SK-N-SH treated with all-trans-retinoic acid at 6 μM for 48 hours (cell line): ENCODE data around the gene TMEM203.

ENCODE experiments used
- ATAC-seq: fragments of 200-7000 bp; cut with Tn5 transposase; 3 replicates; pipeline ENCODE4 v1.9.1; 2020; ENCODE audit warnings: mild to moderate bottlenecking, moderate library complexity
- ARNTL ChIP-seq: fragments of 450-650 bp; formaldehyde crosslinking; IDR thresholded peaks from 2 replicates; pipeline ENCODE4 v1.5.0; 2020; ENCODE audit warnings: low read depth, mild to moderate bottlenecking, moderate library complexity, borderline replicate concordance
- BACH2 ChIP-seq: fragments of 250-450 bp; sonication (Bioruptor Pico); IDR thresholded peaks from 2 replicates; pipeline ENCODE4 v1.9.0; 2021; ENCODE audit warnings: mild to moderate bottlenecking, borderline replicate concordance
- ESRRG ChIP-seq: fragments of 250-450 bp; sonication (Bioruptor Pico); IDR thresholded peaks from 2 replicates; pipeline ENCODE4 v1.6.1; 2021; ENCODE audit warnings: mild to moderate bottlenecking
- GLIS3 ChIP-seq: fragments of 250-450 bp; sonication (Bioruptor Pico); IDR thresholded peaks from 2 replicates; pipeline ENCODE4 v1.5.0; 2020; ENCODE audit warnings: mild to moderate bottlenecking, moderate library complexity
- ISL1 ChIP-seq: fragments of 250-450 bp; sonication (Bioruptor Pico); IDR thresholded peaks from 2 replicates; pipeline ENCODE4 v2.1.2; 2022; ENCODE audit warnings: mild to moderate bottlenecking, moderate library complexity
- OSR1 ChIP-seq: fragments of 250-450 bp; sonication (Bioruptor Pico); IDR thresholded peaks from 2 replicates; pipeline ENCODE4 v1.8.0; 2022; ENCODE audit warnings: moderate library complexity, mild to moderate bottlenecking, inconsistent platforms
- PPARA ChIP-seq: fragments of 250-450 bp; sonication (Bioruptor Pico); IDR thresholded peaks from 2 replicates; pipeline ENCODE4 v1.5.0; 2020; ENCODE audit warnings: mild to moderate bottlenecking, borderline replicate concordance
- RARB ChIP-seq: fragments of 250-450 bp; sonication (Bioruptor Pico); IDR thresholded peaks from 2 replicates; pipeline ENCODE4 v1.8.0; 2021; ENCODE audit warnings: mild to moderate bottlenecking, moderate library complexity
- TOX ChIP-seq: fragments of 250-450 bp; sonication (Bioruptor Pico); IDR thresholded peaks from 2 replicates; pipeline ENCODE4 v1.8.0; 2021; ENCODE audit warnings: mild to moderate bottlenecking, moderate library complexity, borderline replicate concordance
- ZC3H10 ChIP-seq: fragments of 250-450 bp; sonication (Bioruptor Pico); IDR thresholded peaks from 2 replicates; pipeline ENCODE4 v1.5.1; 2021; ENCODE audit warnings: mild to moderate bottlenecking, moderate library complexity
- ZFP3 ChIP-seq: fragments of 250-450 bp; sonication (Bioruptor Pico); IDR thresholded peaks from 2 replicates; pipeline ENCODE4 v1.5.0; 2020; ENCODE audit warnings: mild to moderate bottlenecking, moderate library complexity
- ZFP30 ChIP-seq: fragments of 450-650 bp; formaldehyde crosslinking; IDR thresholded peaks from 2 replicates; pipeline ENCODE4 v1.5.0; 2022; ENCODE audit warnings: mild to moderate bottlenecking, moderate library complexity
- ZNF565 ChIP-seq: fragments of 450-650 bp; formaldehyde crosslinking; conservative IDR thresholded peaks from 2 replicates; pipeline ENCODE4 v1.5.0; 2020; ENCODE audit warnings: low read depth, mild to moderate bottlenecking, moderate library complexity
- ZNF70 ChIP-seq: fragments of 450-650 bp; formaldehyde crosslinking; IDR thresholded peaks from 2 replicates; pipeline ENCODE4 v1.5.0; 2020; ENCODE audit warnings: mild to moderate bottlenecking, moderate library complexity
- ZNF8 ChIP-seq: fragments of 450-650 bp; formaldehyde crosslinking; IDR thresholded peaks from 2 replicates; pipeline ENCODE4 v1.5.0; 2020; ENCODE audit warnings: mild to moderate bottlenecking, moderate library complexity
- TF ChIP-seq, protein P1 (sequence below): fragments of 250-450 bp; sonication (Bioruptor Pico); IDR thresholded peaks from 2 replicates; pipeline ENCODE4 v1.5.1; 2021; ENCODE audit warnings: mild to moderate bottlenecking, moderate library complexity
- TF ChIP-seq, protein P2 (sequence below): fragments of 250-450 bp; sonication (Bioruptor Pico); IDR thresholded peaks from 2 replicates; pipeline ENCODE4 v1.8.0; 2020; ENCODE audit warnings: mild to moderate bottlenecking, moderate library complexity, borderline replicate concordance
- TF ChIP-seq, protein P3 (sequence below): fragments of 250-450 bp; sonication (Bioruptor Pico); IDR thresholded peaks from 2 replicates; pipeline ENCODE4 v1.5.0; 2020; ENCODE audit warnings: mild to moderate bottlenecking, moderate library complexity
- TF ChIP-seq, protein P4 (sequence below): fragments of 250-450 bp; sonication (Bioruptor Pico); IDR thresholded peaks from 2 replicates; pipeline ENCODE4 v1.5.1; 2020; ENCODE audit warnings: low read depth, mild to moderate bottlenecking, moderate library complexity

The TMEM203 gene

DNA sequence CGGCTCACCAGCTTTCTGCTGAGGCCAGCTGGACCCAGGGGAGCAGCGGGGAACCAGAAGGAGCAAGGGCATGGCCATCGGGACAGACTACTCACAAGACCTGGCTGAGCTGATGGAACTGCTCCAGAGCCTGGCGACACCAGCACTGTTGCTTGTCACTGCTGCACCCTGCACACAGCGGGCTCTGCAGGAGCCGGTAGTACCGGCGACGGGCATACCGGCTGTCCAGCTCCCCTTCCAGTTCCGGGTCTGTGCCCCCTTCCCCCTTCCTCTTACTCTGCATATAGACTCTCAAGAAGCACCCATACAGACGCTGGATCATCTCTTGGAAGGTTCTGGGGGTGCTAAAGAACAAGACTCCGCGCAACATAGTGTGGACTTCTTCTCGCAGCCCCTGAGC is 18.1 kb downstream of the TMEM203 start (continued):
- TF ChIP-seq, protein P1, sequence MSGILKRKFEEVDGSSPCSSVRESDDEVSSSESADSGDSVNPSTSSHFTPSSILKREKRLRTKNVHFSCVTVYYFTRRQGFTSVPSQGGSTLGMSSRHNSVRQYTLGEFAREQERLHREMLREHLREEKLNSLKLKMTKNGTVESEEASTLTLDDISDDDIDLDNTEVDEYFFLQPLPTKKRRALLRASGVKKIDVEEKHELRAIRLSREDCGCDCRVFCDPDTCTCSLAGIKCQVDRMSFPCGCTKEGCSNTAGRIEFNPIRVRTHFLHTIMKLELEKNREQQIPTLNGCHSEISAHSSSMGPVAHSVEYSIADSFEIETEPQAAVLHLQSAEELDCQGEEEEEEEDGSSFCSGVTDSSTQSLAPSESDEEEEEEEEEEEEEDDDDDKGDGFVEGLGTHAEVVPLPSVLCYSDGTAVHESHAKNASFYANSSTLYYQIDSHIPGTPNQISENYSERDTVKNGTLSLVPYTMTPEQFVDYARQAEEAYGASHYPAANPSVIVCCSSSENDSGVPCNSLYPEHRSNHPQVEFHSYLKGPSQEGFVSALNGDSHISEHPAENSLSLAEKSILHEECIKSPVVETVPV: no peak
- TF ChIP-seq OSR1 (CRISPR knock-in tag): no peak
- no peak for TF ChIP-seq BACH2 (CRISPR knock-in tag)
- TF ChIP-seq ZC3H10: no peak
- no peak for TF ChIP-seq ZFP3 (CRISPR knock-in tag)
- TF ChIP-seq ZFP30 (CRISPR knock-in tag): no peak
- TF ChIP-seq, all 23 proteins: peak for 0

DNA sequence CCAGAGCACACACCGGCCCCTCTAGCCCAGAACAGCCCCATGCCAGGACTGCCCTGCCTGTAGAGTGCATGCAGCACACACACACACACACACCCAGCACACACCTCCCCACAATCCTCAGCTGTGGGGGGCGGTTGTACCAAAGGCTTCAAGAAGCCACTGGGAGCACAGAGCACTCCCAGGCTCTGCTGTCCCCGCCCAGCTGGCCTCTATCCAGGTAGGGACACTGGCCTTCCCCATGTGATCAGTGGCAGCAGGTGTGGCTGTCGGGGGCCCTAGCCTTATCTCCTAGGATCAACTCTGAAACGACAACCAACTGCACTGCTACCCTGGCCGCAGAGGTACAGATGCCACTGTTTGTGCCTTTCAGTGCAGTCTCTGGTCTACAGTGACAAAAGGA is 19.1 kb downstream of the TMEM203 start:
- TF ChIP-seq ARNTL (CRISPR knock-in tag) (no peak), BACH2 (CRISPR knock-in tag) (no peak), ZFP30 (CRISPR knock-in tag) (no peak), ZFP3 (CRISPR knock-in tag) (no peak), OSR1 (CRISPR knock-in tag) (no peak), RARB (CRISPR knock-in tag) (no peak), ISL1 (CRISPR knock-in tag) (no peak), ZNF8 (CRISPR knock-in tag) (no peak), ESRRG (CRISPR knock-in tag) (no peak), ZNF70 (CRISPR knock-in tag) (no peak), PPARA (no peak), TOX (CRISPR knock-in tag) (no peak), ZNF565 (CRISPR knock-in tag) (no peak)
- TF ChIP-seq, protein P2, sequence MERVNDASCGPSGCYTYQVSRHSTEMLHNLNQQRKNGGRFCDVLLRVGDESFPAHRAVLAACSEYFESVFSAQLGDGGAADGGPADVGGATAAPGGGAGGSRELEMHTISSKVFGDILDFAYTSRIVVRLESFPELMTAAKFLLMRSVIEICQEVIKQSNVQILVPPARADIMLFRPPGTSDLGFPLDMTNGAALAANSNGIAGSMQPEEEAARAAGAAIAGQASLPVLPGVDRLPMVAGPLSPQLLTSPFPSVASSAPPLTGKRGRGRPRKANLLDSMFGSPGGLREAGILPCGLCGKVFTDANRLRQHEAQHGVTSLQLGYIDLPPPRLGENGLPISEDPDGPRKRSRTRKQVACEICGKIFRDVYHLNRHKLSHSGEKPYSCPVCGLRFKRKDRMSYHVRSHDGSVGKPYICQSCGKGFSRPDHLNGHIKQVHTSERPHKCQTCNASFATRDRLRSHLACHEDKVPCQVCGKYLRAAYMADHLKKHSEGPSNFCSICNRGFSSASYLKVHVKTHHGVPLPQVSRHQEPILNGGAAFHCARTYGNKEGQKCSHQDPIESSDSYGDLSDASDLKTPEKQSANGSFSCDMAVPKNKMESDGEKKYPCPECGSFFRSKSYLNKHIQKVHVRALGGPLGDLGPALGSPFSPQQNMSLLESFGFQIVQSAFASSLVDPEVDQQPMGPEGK (CRISPR knock-in tag): no peak
- TF ChIP-seq, protein P3, sequence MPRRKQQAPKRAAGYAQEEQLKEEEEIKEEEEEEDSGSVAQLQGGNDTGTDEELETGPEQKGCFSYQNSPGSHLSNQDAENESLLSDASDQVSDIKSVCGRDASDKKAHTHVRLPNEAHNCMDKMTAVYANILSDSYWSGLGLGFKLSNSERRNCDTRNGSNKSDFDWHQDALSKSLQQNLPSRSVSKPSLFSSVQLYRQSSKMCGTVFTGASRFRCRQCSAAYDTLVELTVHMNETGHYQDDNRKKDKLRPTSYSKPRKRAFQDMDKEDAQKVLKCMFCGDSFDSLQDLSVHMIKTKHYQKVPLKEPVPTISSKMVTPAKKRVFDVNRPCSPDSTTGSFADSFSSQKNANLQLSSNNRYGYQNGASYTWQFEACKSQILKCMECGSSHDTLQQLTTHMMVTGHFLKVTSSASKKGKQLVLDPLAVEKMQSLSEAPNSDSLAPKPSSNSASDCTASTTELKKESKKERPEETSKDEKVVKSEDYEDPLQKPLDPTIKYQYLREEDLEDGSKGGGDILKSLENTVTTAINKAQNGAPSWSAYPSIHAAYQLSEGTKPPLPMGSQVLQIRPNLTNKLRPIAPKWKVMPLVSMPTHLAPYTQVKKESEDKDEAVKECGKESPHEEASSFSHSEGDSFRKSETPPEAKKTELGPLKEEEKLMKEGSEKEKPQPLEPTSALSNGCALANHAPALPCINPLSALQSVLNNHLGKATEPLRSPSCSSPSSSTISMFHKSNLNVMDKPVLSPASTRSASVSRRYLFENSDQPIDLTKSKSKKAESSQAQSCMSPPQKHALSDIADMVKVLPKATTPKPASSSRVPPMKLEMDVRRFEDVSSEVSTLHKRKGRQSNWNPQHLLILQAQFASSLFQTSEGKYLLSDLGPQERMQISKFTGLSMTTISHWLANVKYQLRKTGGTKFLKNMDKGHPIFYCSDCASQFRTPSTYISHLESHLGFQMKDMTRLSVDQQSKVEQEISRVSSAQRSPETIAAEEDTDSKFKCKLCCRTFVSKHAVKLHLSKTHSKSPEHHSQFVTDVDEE (CRISPR knock-in tag): no peak
- TF ChIP-seq, protein P4, sequence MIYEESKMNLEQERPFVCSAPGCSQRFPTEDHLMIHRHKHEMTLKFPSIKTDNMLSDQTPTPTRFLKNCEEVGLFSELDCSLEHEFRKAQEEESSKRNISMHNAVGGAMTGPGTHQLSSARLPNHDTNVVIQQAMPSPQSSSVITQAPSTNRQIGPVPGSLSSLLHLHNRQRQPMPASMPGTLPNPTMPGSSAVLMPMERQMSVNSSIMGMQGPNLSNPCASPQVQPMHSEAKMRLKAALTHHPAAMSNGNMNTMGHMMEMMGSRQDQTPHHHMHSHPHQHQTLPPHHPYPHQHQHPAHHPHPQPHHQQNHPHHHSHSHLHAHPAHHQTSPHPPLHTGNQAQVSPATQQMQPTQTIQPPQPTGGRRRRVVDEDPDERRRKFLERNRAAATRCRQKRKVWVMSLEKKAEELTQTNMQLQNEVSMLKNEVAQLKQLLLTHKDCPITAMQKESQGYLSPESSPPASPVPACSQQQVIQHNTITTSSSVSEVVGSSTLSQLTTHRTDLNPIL (CRISPR knock-in tag): no peak
- TF ChIP-seq, protein P1: no peak
- no peak for ATAC-seq

DNA sequence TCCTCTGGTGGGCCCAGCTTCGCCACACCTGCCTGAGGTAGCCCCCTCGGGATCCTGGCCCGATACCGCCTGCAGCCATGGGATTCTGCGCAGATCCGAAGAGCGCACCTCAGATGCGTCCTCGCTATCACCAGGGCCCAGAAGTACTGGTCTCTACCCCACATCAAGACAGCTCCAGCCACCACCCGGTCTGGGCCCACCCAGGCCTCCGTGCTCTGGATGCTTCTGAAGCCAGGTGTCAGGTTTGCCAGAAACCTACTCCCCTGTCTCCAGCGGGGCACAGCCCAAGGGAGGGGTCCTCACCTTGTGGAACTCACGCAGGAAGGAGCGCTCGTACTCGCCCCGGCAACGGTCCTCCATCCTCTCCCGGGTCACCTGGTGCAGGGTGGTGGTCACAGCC is 19.5 kb downstream of the TMEM203 start:
- ATAC-seq: no peak
- no peak for TF ChIP-seq ZFP30 (CRISPR knock-in tag)
- no peak for TF ChIP-seq GLIS3 (CRISPR knock-in tag)
- no peak for TF ChIP-seq ZNF70 (CRISPR knock-in tag)
- TF ChIP-seq ARNTL (CRISPR knock-in tag): no peak
